ENCODE measurements around the gene HECTD1. TPM values are rescaled to one million over a fixed set of nuclear protein-coding genes. Genes with fewer than 3 reads are reported as not detected.

HECTD1 gene
- polyA plus RNA-seq, 1 donor: 94.9 TPM

- Histone ChIP-seq H3K27ac (ENCODE audit: low read length) (no peak overlapping the region), H3K36me3 (ENCODE audit: control insufficient read depth, insufficient read depth, low read length) (peaks cover 39% of the 10 kb centered on the region), H3K4me3 (ENCODE audit: low read length) (no peak overlapping the region), H3K27me3 (ENCODE audit: control insufficient read depth, insufficient read depth, low read length) (no peaks in the 10 kb centered on the region), H3K4me1 (ENCODE audit: control insufficient read depth, insufficient read depth, low read length) (no peaks in the 10 kb centered on the region), H3K9me3 (ENCODE audit: control insufficient read depth, low read depth, low read length) (no peaks in the 10 kb centered on the region)
- DNase-seq: no peak
- 100% methylated on average over 1 of the region's 3 CpGs for WGBS (ENCODE audit: insufficient coverage, low lambda C conversion rate)
These were observed 27.1 kb downstream of the HECTD1 start for GRCh38 chr14:31180299-31181051.

GRCh38 chr14:31174433-31174832 lies 33.2 kb downstream of the HECTD1 start:
- no peak for DNase-seq
- Histone ChIP-seq H3K9me3 (ENCODE audit: control insufficient read depth, low read depth, low read length) (no peaks in the 10 kb centered on the region), H3K36me3 (ENCODE audit: control insufficient read depth, insufficient read depth, low read length) (peaks cover 71% of the 10 kb centered on the region), H3K4me3 (ENCODE audit: low read length) (no peak overlapping the region), H3K4me1 (ENCODE audit: control insufficient read depth, insufficient read depth, low read length) (no peaks in the 10 kb centered on the region), H3K27ac (ENCODE audit: low read length) (no peak overlapping the region), H3K27me3 (ENCODE audit: control insufficient read depth, insufficient read depth, low read length) (no peaks in the 10 kb centered on the region)
- WGBS (ENCODE audit: insufficient coverage, low lambda C conversion rate): 83% methylated on average over 1 of the region's 4 CpGs

- Histone ChIP-seq H3K27me3 (ENCODE audit: control insufficient read depth, insufficient read depth, low read length) (no peaks in the 10 kb centered on the region), H3K4me1 (ENCODE audit: control insufficient read depth, insufficient read depth, low read length) (no peaks in the 10 kb centered on the region), H3K36me3 (ENCODE audit: control insufficient read depth, insufficient read depth, low read length) (peaks cover 69% of the 10 kb centered on the region), H3K4me3 (ENCODE audit: low read length) (no peak overlapping the region), H3K9me3 (ENCODE audit: control insufficient read depth, low read depth, low read length) (no peaks in the 10 kb centered on the region), H3K27ac (ENCODE audit: low read length) (no peak overlapping the region)
- no peak for DNase-seq
- 100% methylated on average over 1 of the region's 15 CpGs for WGBS (ENCODE audit: insufficient coverage, low lambda C conversion rate)
These were observed 34.3 kb downstream of the HECTD1 start for GRCh38 chr14:31173120-31173837.

DNA sequence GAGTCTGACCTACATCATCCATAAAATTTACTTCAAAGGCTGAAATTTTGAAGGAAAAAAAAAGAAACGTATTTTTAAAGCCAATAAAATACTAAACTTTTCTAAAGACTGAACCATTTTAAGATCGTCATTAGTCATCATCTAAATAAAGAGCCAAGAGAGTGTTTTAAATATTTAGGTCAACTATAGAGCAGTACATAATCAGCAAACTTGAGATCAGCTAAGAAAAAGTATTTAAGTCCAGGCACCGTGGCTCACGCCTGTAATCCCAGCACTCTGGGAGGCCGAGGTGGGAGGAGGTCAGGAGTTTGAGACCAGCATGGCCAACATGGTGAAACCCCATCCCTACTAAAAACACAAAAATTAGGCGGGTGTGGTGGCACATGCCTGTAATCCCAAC lies 35.5 kb downstream of the HECTD1 start:
- Histone ChIP-seq H3K27ac (ENCODE audit: low read length) (no peak overlapping the region), H3K9me3 (ENCODE audit: control insufficient read depth, low read depth, low read length) (no peaks in the 10 kb centered on the region), H3K4me3 (ENCODE audit: low read length) (no peak overlapping the region), H3K4me1 (ENCODE audit: control insufficient read depth, insufficient read depth, low read length) (no peaks in the 10 kb centered on the region), H3K27me3 (ENCODE audit: control insufficient read depth, insufficient read depth, low read length) (no peaks in the 10 kb centered on the region), H3K36me3 (ENCODE audit: control insufficient read depth, insufficient read depth, low read length) (peaks cover 71% of the 10 kb centered on the region)
- DNase-seq: no peak
- WGBS (ENCODE audit: insufficient coverage, low lambda C conversion rate): 94% methylated on average over 2 of the region's 6 CpGs

GRCh38 chr14:31170411-31170810 lies 37.2 kb downstream of the HECTD1 start:
- DNase-seq: no peak
- no CpG with 5 or more reads among the region's 1 CpG for WGBS (ENCODE audit: insufficient coverage, low lambda C conversion rate)
- H3K4me1 ChIP-seq (ENCODE audit: control insufficient read depth, insufficient read depth, low read length): no peaks in the 10 kb centered on the region
- no peaks in the 10 kb centered on the region for H3K9me3 ChIP-seq (ENCODE audit: control insufficient read depth, low read depth, low read length)
- H3K27ac ChIP-seq (ENCODE audit: low read length): no peak overlapping the region
- peaks cover 73% of the 10 kb centered on the region for H3K36me3 ChIP-seq (ENCODE audit: control insufficient read depth, insufficient read depth, low read length)
- no peak overlapping the region for H3K4me3 ChIP-seq (ENCODE audit: low read length)
- no peaks in the 10 kb centered on the region for H3K27me3 ChIP-seq (ENCODE audit: control insufficient read depth, insufficient read depth, low read length)

GRCh38 chr14:31169877-31170276 lies 37.7 kb downstream of the HECTD1 start:
- Histone ChIP-seq H3K4me3 (ENCODE audit: low read length) (no peak overlapping the region), H3K4me1 (ENCODE audit: control insufficient read depth, insufficient read depth, low read length) (no peaks in the 10 kb centered on the region), H3K9me3 (ENCODE audit: control insufficient read depth, low read depth, low read length) (no peaks in the 10 kb centered on the region), H3K27me3 (ENCODE audit: control insufficient read depth, insufficient read depth, low read length) (no peaks in the 10 kb centered on the region), H3K27ac (ENCODE audit: low read length) (no peak overlapping the region), H3K36me3 (ENCODE audit: control insufficient read depth, insufficient read depth, low read length) (peaks cover 73% of the 10 kb centered on the region)
- DNase-seq: no peak
- WGBS (ENCODE audit: insufficient coverage, low lambda C conversion rate): no CpG with 5 or more reads among the region's 5 CpGs

- no peak for DNase-seq
- Histone ChIP-seq H3K9me3 (ENCODE audit: control insufficient read depth, low read depth, low read length) (no peaks in the 10 kb centered on the region), H3K4me1 (ENCODE audit: control insufficient read depth, insufficient read depth, low read length) (no peaks in the 10 kb centered on the region), H3K27ac (ENCODE audit: low read length) (no peak overlapping the region), H3K36me3 (ENCODE audit: control insufficient read depth, insufficient read depth, low read length) (peaks cover 63% of the 10 kb centered on the region), H3K27me3 (ENCODE audit: control insufficient read depth, insufficient read depth, low read length) (no peaks in the 10 kb centered on the region), H3K4me3 (ENCODE audit: low read length) (no peak overlapping the region)
- no CpG with 5 or more reads among the region's 5 CpGs for WGBS (ENCODE audit: insufficient coverage, low lambda C conversion rate)
These were observed 40.6 kb downstream of the HECTD1 start for GRCh38 chr14:31167032-31167431.

DNA sequence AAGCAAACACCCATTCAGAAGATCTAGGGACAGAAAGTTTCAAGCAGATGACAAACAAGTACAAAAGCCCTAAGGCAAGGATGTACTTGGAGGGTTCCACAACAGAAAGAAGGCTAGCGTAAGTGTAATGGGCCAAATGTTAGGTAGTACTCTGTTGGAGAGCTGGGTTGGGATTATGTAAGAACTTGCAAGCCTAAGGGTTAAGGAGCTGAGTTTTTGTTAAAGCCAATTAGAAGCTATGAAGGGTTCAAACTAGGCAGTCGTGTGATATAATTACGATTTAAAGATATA lies 41.4 kb downstream of the HECTD1 start:
- Histone ChIP-seq H3K4me1 (ENCODE audit: control insufficient read depth, insufficient read depth, low read length) (no peaks in the 10 kb centered on the region), H3K27me3 (ENCODE audit: control insufficient read depth, insufficient read depth, low read length) (no peaks in the 10 kb centered on the region), H3K9me3 (ENCODE audit: control insufficient read depth, low read depth, low read length) (no peaks in the 10 kb centered on the region), H3K27ac (ENCODE audit: low read length) (no peak overlapping the region), H3K4me3 (ENCODE audit: low read length) (no peak overlapping the region), H3K36me3 (ENCODE audit: control insufficient read depth, insufficient read depth, low read length) (peaks cover 68% of the 10 kb centered on the region)
- DNase-seq: no peak
- WGBS (ENCODE audit: insufficient coverage, low lambda C conversion rate): no CpG with 5 or more reads among the region's 3 CpGs

DNA sequence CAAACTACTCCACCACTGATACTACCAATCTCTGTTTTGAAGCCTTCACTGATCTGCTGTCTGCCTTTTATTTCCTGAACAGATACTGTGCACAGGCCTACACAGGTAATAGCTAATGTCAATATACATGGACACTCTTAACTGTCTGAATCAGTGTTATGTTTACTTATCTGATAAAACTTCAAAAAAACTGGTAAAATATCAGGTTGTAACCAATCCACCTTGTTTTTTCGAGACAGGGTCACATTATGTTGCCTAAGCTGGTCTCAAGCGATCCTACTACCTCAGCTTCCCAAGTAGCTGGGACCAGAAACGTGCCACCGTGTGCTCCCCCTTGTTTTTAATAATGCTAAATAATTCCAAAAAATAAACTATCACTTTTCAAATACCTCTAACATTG lies 43.5 kb downstream of the HECTD1 start:
- Histone ChIP-seq H3K4me1 (ENCODE audit: control insufficient read depth, insufficient read depth, low read length) (no peaks in the 10 kb centered on the region), H3K36me3 (ENCODE audit: control insufficient read depth, insufficient read depth, low read length) (peaks cover 61% of the 10 kb centered on the region), H3K9me3 (ENCODE audit: control insufficient read depth, low read depth, low read length) (no peaks in the 10 kb centered on the region), H3K27me3 (ENCODE audit: control insufficient read depth, insufficient read depth, low read length) (no peaks in the 10 kb centered on the region), H3K4me3 (ENCODE audit: low read length) (no peak overlapping the region), H3K27ac (ENCODE audit: low read length) (no peak overlapping the region)
- DNase-seq: peak in 1 of 2 donors; percentile 12
- WGBS (ENCODE audit: insufficient coverage, low lambda C conversion rate): no CpG with 5 or more reads among the region's 4 CpGs

DNA sequence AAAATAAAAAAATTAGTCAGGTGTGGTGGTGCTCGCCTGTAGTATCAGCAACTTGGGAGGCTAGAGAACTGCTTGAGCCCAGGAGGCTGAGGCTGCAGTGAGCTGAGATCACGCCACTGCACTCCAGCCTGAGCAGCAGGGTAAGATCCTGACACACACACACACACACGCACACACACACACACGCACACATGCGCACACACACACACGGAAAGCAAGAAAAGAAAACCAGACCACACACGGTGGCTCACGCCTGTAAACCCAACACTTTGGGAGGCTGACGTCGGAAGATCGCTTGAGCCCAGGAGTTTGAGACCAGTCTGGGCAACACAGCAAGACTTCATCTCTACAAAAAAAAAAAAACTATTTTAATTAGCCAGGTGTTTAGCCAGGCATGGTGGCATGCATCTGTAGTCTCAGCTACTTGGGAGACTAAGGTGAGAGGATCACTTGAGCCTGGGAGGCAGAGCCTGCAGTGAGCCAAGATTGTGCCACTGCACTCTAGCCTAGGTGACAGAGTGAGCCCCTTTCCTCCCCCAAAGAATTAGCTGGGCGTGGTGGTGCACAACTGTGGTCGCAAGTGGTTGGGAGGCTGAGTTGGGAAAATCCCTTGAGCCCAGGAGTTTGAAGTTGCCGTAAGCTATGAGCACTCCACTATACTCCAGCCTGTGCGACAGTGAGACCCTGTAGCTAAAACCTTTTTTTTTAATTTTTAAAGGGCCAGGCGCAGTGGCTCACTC lies 44.5 kb downstream of the HECTD1 start:
- Histone ChIP-seq H3K36me3 (ENCODE audit: control insufficient read depth, insufficient read depth, low read length) (peaks cover 64% of the 10 kb centered on the region), H3K4me1 (ENCODE audit: control insufficient read depth, insufficient read depth, low read length) (no peaks in the 10 kb centered on the region), H3K27ac (ENCODE audit: low read length) (no peak overlapping the region), H3K27me3 (ENCODE audit: control insufficient read depth, insufficient read depth, low read length) (no peaks in the 10 kb centered on the region), H3K9me3 (ENCODE audit: control insufficient read depth, low read depth, low read length) (no peaks in the 10 kb centered on the region), H3K4me3 (ENCODE audit: low read length) (no peak overlapping the region)
- no CpG with 5 or more reads among the region's 16 CpGs for WGBS (ENCODE audit: insufficient coverage, low lambda C conversion rate)
- DNase-seq: no peak
